ENCODE data around the gene SYPL1.

DNA sequence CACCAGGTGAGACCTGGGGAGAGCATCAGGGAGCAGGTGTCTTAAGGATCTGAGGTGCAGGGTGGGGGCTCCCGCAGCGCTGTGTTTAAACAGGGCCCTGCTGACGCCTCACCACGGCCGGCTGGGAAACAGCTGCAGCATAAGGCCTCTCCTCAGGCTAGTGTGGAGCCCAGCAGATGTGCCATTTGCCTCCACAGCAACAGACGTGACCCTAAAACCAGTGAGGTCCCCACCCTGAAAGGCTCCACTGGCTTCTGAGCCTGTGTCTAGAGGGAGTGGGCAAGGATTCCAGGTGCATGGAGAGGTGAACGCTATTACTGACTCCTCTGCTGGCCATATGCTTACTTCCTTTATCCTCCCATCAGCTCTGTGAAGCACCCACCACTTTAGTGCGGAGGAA lies 47.8 kb downstream of the SYPL1 start:
- TF ChIP-seq, protein P1, sequence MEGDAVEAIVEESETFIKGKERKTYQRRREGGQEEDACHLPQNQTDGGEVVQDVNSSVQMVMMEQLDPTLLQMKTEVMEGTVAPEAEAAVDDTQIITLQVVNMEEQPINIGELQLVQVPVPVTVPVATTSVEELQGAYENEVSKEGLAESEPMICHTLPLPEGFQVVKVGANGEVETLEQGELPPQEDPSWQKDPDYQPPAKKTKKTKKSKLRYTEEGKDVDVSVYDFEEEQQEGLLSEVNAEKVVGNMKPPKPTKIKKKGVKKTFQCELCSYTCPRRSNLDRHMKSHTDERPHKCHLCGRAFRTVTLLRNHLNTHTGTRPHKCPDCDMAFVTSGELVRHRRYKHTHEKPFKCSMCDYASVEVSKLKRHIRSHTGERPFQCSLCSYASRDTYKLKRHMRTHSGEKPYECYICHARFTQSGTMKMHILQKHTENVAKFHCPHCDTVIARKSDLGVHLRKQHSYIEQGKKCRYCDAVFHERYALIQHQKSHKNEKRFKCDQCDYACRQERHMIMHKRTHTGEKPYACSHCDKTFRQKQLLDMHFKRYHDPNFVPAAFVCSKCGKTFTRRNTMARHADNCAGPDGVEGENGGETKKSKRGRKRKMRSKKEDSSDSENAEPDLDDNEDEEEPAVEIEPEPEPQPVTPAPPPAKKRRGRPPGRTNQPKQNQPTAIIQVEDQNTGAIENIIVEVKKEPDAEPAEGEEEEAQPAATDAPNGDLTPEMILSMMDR (IDR thresholded peaks at IDR 0.05), result no peak
- TF ChIP-seq EP300 (IDR thresholded peaks at IDR 0.05), result no peak

All from esophagus muscularis mucosa (tissue), 3 donors.